Spleen (tissue), 11 donors: ENCODE data around the gene MICAL2. TPM values are rescaled to one million over a fixed set of nuclear protein-coding genes. Genes with fewer than 3 reads are reported as not detected.

ENCODE experiments used
- DNase-seq: peaks from one replicate; pipeline ENCODE4 v3.0.0-alpha.2; 2020
- H3K27ac ChIP-seq, 8 donors: fragments of 200-600 bp; sonication (generic) in 7 of 8; 1 replicate in 4 of 8; 2 replicates in 4 of 8; pipeline versions ENCODE4 v1.5.0 to v1.8.0; 2016 to 2021; ENCODE audit warnings: inconsistent platforms in 4 of 8, mild to moderate bottlenecking in 4 of 8, moderate library complexity in 1 of 8
- H3K27me3 ChIP-seq, 7 donors: fragments of 200-600 bp; sonication (generic) in 6 of 7; replicated peaks in 1 of 7; 1 replicate in 4 of 7; 2 replicates in 3 of 7; pipeline versions ENCODE4 v1.5.0 to v1.8.0; 2016 to 2021; ENCODE audit warnings: inconsistent platforms in 3 of 7, mild to moderate bottlenecking in 1 of 7
- H3K36me3 ChIP-seq, 6 donors: fragments of 200-600 bp; sonication (generic) in 5 of 6; 1 replicate in 4 of 6; 2 replicates in 2 of 6; pipeline versions ENCODE4 v1.5.0 to v1.8.0; 2016 to 2021; ENCODE audit warnings: inconsistent platforms in 2 of 6
- H3K4me1 ChIP-seq, 6 donors: fragments of 200-600 bp; sonication (generic) in 5 of 6; 1 replicate in 3 of 6; 2 replicates in 3 of 6; pipeline versions ENCODE4 v1.5.0 to v1.8.0; 2016 to 2021; ENCODE audit warnings: inconsistent platforms in 3 of 6
- H3K4me3 ChIP-seq, 8 donors: fragments of 200-600 bp; sonication (generic) in 7 of 8; 1 replicate in 4 of 8; 2 replicates in 4 of 8; pipeline versions ENCODE4 v1.5.0 to v1.8.0; 2016 to 2021; ENCODE audit warnings: inconsistent platforms in 4 of 8, mild to moderate bottlenecking in 4 of 8, moderate library complexity in 2 of 8
- H3K9me3 ChIP-seq, 8 donors: fragments of 200-600 bp; sonication (generic) in 7 of 8; 1 replicate in 4 of 8; 2 replicates in 4 of 8; pipeline versions ENCODE4 v1.5.0 to v1.8.0; 2016 to 2021; ENCODE audit warnings: inconsistent platforms in 4 of 8
- POLR2A ChIP-seq, 3 donors: fragments of 450-650 bp; IDR thresholded peaks; one replicate each; pipeline ENCODE4 v1.5.1; 2017; ENCODE audit warnings: antibody characterized with exemption in 3 of 3, mild to moderate bottlenecking in 1 of 3
- POLR2AphosphoS5 ChIP-seq, 3 donors: sonication (generic); formaldehyde crosslinking; IDR thresholded peaks; one replicate each; pipeline ENCODE4 v1.5.1; 2017; ENCODE audit warnings: antibody characterized with exemption in 3 of 3
- WGBS, 5 donors: extraction: QIAGEN DNeasy Blood & Tissue Kit in 3 of 5; methylation state at CpG; one replicate each; pipeline versions ENCODE4 v1.1.5 to v1.1.7; 2013 to 2018; 5-methylcytosine and 5-hydroxymethylcytosine counted together
- intact Hi-C: fragments of 100-400 bp; cut with DNase I; formaldehyde crosslinking; loops from one replicate; pipeline ENCODE4 v1.15.0; 2023; ENCODE audit warnings: low total_unique reads
- polyA plus RNA-seq, 3 donors: library from polyadenylated mRNA; stranded (reverse); fragments of 200-250 nt; gene quantifications; one replicate each; pipeline ENCODE4 v1.2.1, GENCODE V29; 2013
- total RNA-seq, 7 donors: library from RNA; depleted of rRNA in 3 of 7; stranded (reverse); fragments of >200 nt in 3 of 7; fragmentation: NEBNext Ultra II Directional in 4 of 7; extraction: Animal tissue kit (Norgen Biotek cat#: 25700) in 4 of 7; gene quantifications; one replicate each; pipeline versions ENCODE4 v1.1.0 to v1.2.1, GENCODE V29; 2016 to 2021
- TF ChIP-seq, protein P1 (sequence below), 11 experiments: fragments of 200-600 bp in 7 of 11; fragments of 450-650 bp in 4 of 11; sonication (generic) in 4 of 11; IDR thresholded peaks in 8 of 11; conservative IDR thresholded peaks in 3 of 11; 1 replicate in 7 of 11; 2 replicates in 4 of 11; pipeline versions ENCODE4 v1.4.0 to v1.8.0; 2016 to 2021; ENCODE audit warnings: antibody characterized with exemption in 11 of 11, inconsistent platforms in 4 of 11, mild to moderate bottlenecking in 1 of 11
- donor health status: healthy with polysubstance abuse.
- donor health status: DM: no; HTN: no; CAD: no; lungs with moderate emphysema.
- donor health status: DM: no; HTN: no; CAD: no.
- donor health status: Bipolar disorder and iron deficiency.
- donor health status: healthy.
- donor health status: DM: no; HTN: no; CAD: no.
- donor health status: DM: yes; HTN: yes; CAD: no.

The MICAL2 gene
- total and polyA plus RNA-seq, 10 donors: 1.9 to 50.8 (median 32.3) TPM

DNA sequence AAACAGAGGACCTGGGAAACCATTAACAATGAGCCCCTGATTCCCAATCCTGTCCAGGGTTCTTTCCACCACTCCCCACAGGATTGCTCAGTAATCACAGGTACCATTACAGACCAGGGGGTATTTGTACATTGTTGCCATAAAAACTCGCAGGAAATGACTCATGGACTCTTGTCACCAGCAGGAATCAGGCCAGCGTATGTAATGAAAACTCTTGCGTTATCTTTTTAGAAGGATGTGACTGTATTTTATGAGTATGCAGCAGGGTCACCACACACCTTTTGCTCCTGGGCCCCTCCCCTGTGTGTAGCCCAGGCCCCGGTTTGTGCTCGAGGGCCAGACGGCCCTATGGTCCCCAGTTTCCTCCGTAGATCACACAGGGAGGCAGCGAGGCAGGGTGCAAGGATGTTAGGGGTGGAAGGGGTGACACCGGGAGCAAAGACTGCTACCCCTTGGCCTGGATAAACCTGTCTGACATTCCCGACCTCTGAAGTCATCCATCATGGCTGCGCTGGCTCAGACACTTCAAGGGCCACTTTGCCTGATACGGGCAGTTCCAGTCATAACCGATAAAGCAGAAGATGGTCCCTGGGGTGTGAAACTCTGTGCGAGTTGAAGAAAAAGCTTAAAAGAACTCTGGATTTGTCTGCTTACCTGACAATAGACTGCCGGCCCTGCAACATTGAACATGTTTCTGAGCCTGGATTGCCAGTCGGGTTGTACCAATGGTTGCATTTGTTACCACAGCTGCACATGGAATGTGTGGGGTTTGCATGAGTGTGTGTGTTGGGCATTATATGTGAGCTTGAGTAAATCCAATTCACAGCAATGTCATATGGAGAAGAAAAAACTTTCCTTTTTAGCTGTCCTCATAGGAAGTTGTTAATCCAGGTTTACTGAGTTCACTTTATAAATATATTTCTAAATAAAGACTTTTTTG, 56.9 kb downstream of the MICAL2 start:
- Histone ChIP-seq H3K9me3 (peaks cover 0 to 4% (median 0%) of the 10 kb centered on the region in 8 donors), H3K27ac (no peak overlapping the region), H3K27me3 (no peaks in the 10 kb centered on the region), H3K4me1 (peaks cover 0 to 18% (median 4%) of the 10 kb centered on the region in 6 donors), H3K36me3 (peaks cover 0 to 18% (median 0%) of the 10 kb centered on the region in 6 donors), H3K4me3 (no peak overlapping the region)
- intact Hi-C loops: no loop called here
- WGBS, 5 donors: 66 to 83% (median 74%) methylated on average over 10 to 16 of the region's 16 CpGs
- TF ChIP-seq POLR2A (IDR thresholded peaks at IDR 0.05) (no peak), POLR2AphosphoS5 (IDR thresholded peaks at IDR 0.05) (peak in 1 of 3 donors; percentile 16)
- no peak for DNase-seq

DNA sequence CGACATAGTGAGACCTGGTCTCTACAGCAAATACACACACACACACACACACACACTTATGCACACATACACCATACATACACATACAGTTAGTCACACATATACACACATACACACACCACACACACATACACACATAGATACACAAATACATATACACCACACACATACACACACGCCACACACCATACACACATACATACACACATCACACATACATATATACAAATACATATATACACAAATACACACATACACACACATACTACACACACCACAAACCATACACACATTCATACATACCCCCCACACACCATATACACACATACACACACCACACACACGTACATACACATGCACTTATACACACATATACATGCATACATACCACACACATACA, 57.7 kb downstream of the MICAL2 start:
- TF ChIP-seq, protein P1, sequence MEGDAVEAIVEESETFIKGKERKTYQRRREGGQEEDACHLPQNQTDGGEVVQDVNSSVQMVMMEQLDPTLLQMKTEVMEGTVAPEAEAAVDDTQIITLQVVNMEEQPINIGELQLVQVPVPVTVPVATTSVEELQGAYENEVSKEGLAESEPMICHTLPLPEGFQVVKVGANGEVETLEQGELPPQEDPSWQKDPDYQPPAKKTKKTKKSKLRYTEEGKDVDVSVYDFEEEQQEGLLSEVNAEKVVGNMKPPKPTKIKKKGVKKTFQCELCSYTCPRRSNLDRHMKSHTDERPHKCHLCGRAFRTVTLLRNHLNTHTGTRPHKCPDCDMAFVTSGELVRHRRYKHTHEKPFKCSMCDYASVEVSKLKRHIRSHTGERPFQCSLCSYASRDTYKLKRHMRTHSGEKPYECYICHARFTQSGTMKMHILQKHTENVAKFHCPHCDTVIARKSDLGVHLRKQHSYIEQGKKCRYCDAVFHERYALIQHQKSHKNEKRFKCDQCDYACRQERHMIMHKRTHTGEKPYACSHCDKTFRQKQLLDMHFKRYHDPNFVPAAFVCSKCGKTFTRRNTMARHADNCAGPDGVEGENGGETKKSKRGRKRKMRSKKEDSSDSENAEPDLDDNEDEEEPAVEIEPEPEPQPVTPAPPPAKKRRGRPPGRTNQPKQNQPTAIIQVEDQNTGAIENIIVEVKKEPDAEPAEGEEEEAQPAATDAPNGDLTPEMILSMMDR (IDR thresholded peaks at IDR 0.05 in 8 of 11, conservative IDR thresholded peaks at IDR 0.05 in 3 of 11): no peak
- TF ChIP-seq POLR2A (IDR thresholded peaks at IDR 0.05) (no peak), POLR2AphosphoS5 (IDR thresholded peaks at IDR 0.05) (no peak)
- peaks cover 0 to 10% (median 0%) of the 10 kb centered on the region in 6 donors for H3K36me3 ChIP-seq
- intact Hi-C loops: no loop called here
- 91 to 97% (median 94%) methylated on average over 3 of the region's 3 CpGs for WGBS, 5 donors
- H3K27me3 ChIP-seq: no peaks in the 10 kb centered on the region
- peaks cover 0 to 4% (median 0%) of the 10 kb centered on the region in 8 donors for H3K9me3 ChIP-seq
- no peak for DNase-seq
- H3K4me3 ChIP-seq: no peak overlapping the region
- no peak overlapping the region for H3K27ac ChIP-seq
- peaks cover 0 to 18% (median 4%) of the 10 kb centered on the region in 6 donors for H3K4me1 ChIP-seq

DNA sequence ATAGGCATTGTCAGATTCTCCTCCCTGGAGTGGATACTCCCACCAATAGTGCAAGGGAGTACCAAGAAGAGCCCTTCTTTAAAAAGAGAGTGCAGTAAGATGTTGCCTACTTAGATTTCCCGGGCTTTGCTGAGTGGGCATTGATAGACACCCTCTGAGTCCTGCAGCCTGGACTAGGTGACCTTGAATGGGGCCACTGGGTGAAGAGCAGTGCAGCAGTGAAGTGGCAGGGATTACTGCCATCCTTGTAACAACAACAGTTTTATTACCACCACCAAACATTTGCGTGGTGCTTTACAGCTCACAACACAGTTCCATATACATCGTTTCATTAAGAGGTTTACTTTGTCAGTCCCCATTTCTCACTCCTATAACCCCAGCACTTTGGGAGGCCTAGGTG, 59.4 kb downstream of the MICAL2 start:
- no peak for DNase-seq
- intact Hi-C loops: no loop called here
- TF ChIP-seq POLR2AphosphoS5 (IDR thresholded peaks at IDR 0.05): no peak
- TF ChIP-seq POLR2A (IDR thresholded peaks at IDR 0.05): no peak
- TF ChIP-seq, protein P1 (IDR thresholded peaks at IDR 0.05 in 8 of 11, conservative IDR thresholded peaks at IDR 0.05 in 3 of 11): no peak
- Histone ChIP-seq H3K27me3 (no peaks in the 10 kb centered on the region), H3K9me3 (peaks cover 0 to 4% (median 0%) of the 10 kb centered on the region in 8 donors), H3K27ac (no peak overlapping the region), H3K36me3 (no peaks in the 10 kb centered on the region), H3K4me3 (no peak overlapping the region), H3K4me1 (peaks cover 0 to 27% (median 4%) of the 10 kb centered on the region in 6 donors)
- WGBS, 5 donors: 75 to 83% (median 82%) methylated on average over 3 of the region's 3 CpGs

DNA sequence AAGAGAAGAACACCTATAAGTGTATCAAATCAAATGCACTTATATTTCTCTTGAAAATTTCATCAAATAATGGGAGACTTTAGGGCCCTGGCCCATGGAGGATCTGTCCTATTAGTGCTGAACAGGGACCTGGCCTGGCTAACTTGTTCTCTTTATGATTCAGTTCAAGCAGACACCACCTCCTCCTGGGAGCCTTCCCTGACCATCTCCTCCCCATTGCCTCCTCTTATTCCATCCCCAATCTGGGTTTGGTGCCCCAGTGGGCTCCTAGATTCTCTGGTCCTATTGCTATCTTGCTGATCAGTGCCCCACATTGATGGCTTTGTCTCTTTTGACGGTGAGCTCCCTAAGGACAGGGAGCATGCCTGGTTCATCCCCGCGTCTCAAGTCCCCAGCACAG, 60.1 kb downstream of the MICAL2 start:
- Histone ChIP-seq H3K27me3 (no peaks in the 10 kb centered on the region), H3K4me1 (peaks cover 0 to 31% (median 4%) of the 10 kb centered on the region in 6 donors), H3K9me3 (peaks cover 0 to 4% (median 0%) of the 10 kb centered on the region in 8 donors), H3K36me3 (no peaks in the 10 kb centered on the region), H3K4me3 (no peak overlapping the region), H3K27ac (no peak overlapping the region)
- intact Hi-C loops: no loop called here
- no peak for TF ChIP-seq POLR2A (IDR thresholded peaks at IDR 0.05)
- TF ChIP-seq POLR2AphosphoS5 (IDR thresholded peaks at IDR 0.05): no peak
- TF ChIP-seq, protein P1 (IDR thresholded peaks at IDR 0.05 in 8 of 11, conservative IDR thresholded peaks at IDR 0.05 in 3 of 11): no peak
- WGBS, 5 donors: 93 to 100% (median 95%) methylated on average over 3 of the region's 3 CpGs
- no peak for DNase-seq
